K562 (cell line): ENCODE results near the gene FAM171A2. TPM values are rescaled to one million over a fixed set of nuclear protein-coding genes. Genes with fewer than 3 reads are reported as not detected.
A peak's percentile ranks its signal among the peaks of the same experiment; 100 is the strongest.

ENCODE experiments used
- COPS2 ChIP-seq: fragments of 450-650 bp; conservative IDR thresholded peaks from 2 replicates; pipeline ENCODE4 v1.6.1; 2016; ENCODE audit warnings: mild to moderate bottlenecking, moderate library complexity
- DIDO1 ChIP-seq: fragments of 450-650 bp; IDR thresholded peaks from 2 replicates; pipeline ENCODE4 v1.6.1; 2016; ENCODE audit warnings: low read depth, missing biosample characterization, missing genetic modification characterization
- JUND ChIP-seq, 2 experiments: IDR thresholded peaks; 2 replicates in 1 of 2; 3 replicates in 1 of 2; pipeline ENCODE4 v1.6.1; 2011; ENCODE audit warnings: borderline replicate concordance in 2 of 2, low read depth in 2 of 2, low read length in 2 of 2, improper control_type of control experiment in 1 of 2, missing biosample characterization in 1 of 2, missing genetic modification characterization in 1 of 2, missing genetic modification reagents in 1 of 2
- ZNF780A ChIP-seq: fragments of 250-450 bp; sonication (Bioruptor Pico); IDR thresholded peaks from 2 replicates; pipeline ENCODE4 v1.5.0; 2021; ENCODE audit warnings: mild to moderate bottlenecking
- polyA plus RNA-seq, 8 experiments: library from polyadenylated mRNA; depleted of rRNA in 4 of 8; stranded (reverse) in 5 of 8; unstranded in 3 of 8; fragments of >200 nt; fragmentation: Nextera tagmentation in 2 of 8; fragmentation: Illumina TruSeq in 1 of 8; extraction: Ambion mirVana in 2 of 8; extraction: Trizol in 1 of 8; gene quantifications; 2 replicates each; pipeline versions ENCODE4 v1.2.1 to v1.2.3, GENCODE V29; 2011 to 2014; ENCODE audit warnings: inconsistent platforms in 1 of 8, missing spikeins in 1 of 8
- total RNA-seq, 7 experiments: library from RNA; depleted of rRNA in 6 of 7; stranded (reverse); fragments of >200 nt in 6 of 7; fragmentation: Illumina TruSeq in 2 of 7; extraction: Trizol in 2 of 7; gene quantifications; 2 replicates each; pipeline versions ENCODE4 v1.2.1 to v1.2.3, GENCODE V29; 2011 to 2021; ENCODE audit warnings: low replicate concordance in 1 of 7
- TF ChIP-seq, protein P1 (sequence below): sonication (generic); formaldehyde crosslinking; IDR thresholded peaks from 2 replicates; pipeline ENCODE4 v1.8.0; 2022; ENCODE audit warnings: missing genetic modification reagents, mild to moderate bottlenecking, borderline replicate concordance
- TF ChIP-seq, protein P2 (sequence below): sonication (generic); formaldehyde crosslinking; IDR thresholded peaks from 2 replicates; pipeline ENCODE4 v1.8.0; 2022; ENCODE audit warnings: missing genetic modification reagents, mild to moderate bottlenecking, moderate library complexity, borderline replicate concordance
- TF ChIP-seq, protein P3 (sequence below), 2 experiments: fragments of 450-650 bp in 1 of 2; sonication (generic) in 1 of 2; formaldehyde crosslinking in 1 of 2; IDR thresholded peaks in 1 of 2; conservative IDR thresholded peaks in 1 of 2; 2 replicates each; pipeline versions ENCODE4 v1.6.1 to v1.8.1; 2016 to 2023; ENCODE audit warnings: mild to moderate bottlenecking in 2 of 2, moderate library complexity in 2 of 2, inconsistent platforms in 1 of 2, missing genetic modification reagents in 1 of 2
- TF ChIP-seq, protein P4 (sequence below), 2 experiments: fragments of 450-650 bp; formaldehyde crosslinking in 1 of 2; IDR thresholded peaks; 2 replicates each; pipeline versions ENCODE4 v1.4.0 to v1.6.1; 2014 to 2020; ENCODE audit warnings: mild to moderate bottlenecking in 2 of 2, borderline replicate concordance in 1 of 2, low read depth in 1 of 2

FAM171A2 gene
- total and polyA plus RNA-seq, 9 of the 15 experiments (the other 6 are each of a cell fraction or from before 2014, with no cell fraction given): 0.10 to 10.2 (median 2.0) TPM; not detected in 1

DNA sequence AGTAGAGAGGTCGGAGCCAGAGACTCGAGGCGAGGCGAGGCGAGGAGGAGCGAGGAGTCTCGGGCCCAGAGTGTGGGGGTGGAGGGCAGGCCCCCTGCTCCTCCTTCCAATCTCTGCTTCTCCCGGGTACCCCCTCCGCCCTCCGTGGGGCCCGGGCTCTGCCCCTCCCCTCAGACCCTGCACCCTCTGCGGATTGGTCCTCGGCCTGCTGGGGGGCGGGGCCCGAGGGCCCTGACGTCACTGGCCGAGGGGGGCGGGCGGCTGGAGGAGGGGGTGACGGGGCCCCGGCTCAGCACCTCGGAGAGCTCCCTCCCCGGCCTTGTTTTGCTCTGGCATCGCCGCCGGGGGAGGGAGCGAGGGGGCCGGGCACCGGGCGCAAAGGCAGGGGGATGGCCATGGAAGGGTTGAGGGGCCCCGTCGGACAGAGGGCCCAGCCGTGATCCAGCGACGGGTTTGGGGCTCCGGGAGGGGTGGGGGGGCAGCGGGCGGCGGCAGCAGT, 55.3 kb downstream of the FAM171A2 start, which contains the start of gene RUNDC3A (continued):
- TF ChIP-seq, protein P1, sequence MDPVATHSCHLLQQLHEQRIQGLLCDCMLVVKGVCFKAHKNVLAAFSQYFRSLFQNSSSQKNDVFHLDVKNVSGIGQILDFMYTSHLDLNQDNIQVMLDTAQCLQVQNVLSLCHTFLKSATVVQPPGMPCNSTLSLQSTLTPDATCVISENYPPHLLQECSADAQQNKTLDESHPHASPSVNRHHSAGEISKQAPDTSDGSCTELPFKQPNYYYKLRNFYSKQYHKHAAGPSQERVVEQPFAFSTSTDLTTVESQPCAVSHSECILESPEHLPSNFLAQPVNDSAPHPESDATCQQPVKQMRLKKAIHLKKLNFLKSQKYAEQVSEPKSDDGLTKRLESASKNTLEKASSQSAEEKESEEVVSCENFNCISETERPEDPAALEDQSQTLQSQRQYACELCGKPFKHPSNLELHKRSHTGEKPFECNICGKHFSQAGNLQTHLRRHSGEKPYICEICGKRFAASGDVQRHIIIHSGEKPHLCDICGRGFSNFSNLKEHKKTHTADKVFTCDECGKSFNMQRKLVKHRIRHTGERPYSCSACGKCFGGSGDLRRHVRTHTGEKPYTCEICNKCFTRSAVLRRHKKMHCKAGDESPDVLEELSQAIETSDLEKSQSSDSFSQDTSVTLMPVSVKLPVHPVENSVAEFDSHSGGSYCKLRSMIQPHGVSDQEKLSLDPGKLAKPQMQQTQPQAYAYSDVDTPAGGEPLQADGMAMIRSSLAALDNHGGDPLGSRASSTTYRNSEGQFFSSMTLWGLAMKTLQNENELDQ (CRISPR knock-in tag): 0 out of 2 replicates have a peak, but pooled peaks have one; percentile 48
- TF ChIP-seq, protein P2, sequence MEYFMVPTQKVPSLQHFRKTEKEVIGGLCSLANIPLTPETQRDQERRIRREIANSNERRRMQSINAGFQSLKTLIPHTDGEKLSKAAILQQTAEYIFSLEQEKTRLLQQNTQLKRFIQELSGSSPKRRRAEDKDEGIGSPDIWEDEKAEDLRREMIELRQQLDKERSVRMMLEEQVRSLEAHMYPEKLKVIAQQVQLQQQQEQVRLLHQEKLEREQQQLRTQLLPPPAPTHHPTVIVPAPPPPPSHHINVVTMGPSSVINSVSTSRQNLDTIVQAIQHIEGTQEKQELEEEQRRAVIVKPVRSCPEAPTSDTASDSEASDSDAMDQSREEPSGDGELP (CRISPR knock-in tag): peak; percentile 85
- TF ChIP-seq, protein P3, sequence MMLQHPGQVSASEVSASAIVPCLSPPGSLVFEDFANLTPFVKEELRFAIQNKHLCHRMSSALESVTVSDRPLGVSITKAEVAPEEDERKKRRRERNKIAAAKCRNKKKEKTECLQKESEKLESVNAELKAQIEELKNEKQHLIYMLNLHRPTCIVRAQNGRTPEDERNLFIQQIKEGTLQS (IDR thresholded peaks at IDR 0.05): peak; percentile 68
- TF ChIP-seq, protein P3 (CRISPR knock-in tag; conservative IDR thresholded peaks at IDR 0.05): no peak
- TF ChIP-seq ZNF780A (CRISPR knock-in tag) (no peak), DIDO1 (tag) (no peak), COPS2 (no peak), JUND (IDR thresholded peaks at IDR 0.05; ENCODE audit: borderline replicate concordance, low read depth, low read length) (0 out of 2 replicates have a peak, but pooled peaks have one; percentile 42), JUND (tag; IDR thresholded peaks at IDR 0.05; ENCODE audit: borderline replicate concordance, low read depth, low read length) (no peak; the same call in 2 of the 3 replicates)
- TF ChIP-seq, protein P4, sequence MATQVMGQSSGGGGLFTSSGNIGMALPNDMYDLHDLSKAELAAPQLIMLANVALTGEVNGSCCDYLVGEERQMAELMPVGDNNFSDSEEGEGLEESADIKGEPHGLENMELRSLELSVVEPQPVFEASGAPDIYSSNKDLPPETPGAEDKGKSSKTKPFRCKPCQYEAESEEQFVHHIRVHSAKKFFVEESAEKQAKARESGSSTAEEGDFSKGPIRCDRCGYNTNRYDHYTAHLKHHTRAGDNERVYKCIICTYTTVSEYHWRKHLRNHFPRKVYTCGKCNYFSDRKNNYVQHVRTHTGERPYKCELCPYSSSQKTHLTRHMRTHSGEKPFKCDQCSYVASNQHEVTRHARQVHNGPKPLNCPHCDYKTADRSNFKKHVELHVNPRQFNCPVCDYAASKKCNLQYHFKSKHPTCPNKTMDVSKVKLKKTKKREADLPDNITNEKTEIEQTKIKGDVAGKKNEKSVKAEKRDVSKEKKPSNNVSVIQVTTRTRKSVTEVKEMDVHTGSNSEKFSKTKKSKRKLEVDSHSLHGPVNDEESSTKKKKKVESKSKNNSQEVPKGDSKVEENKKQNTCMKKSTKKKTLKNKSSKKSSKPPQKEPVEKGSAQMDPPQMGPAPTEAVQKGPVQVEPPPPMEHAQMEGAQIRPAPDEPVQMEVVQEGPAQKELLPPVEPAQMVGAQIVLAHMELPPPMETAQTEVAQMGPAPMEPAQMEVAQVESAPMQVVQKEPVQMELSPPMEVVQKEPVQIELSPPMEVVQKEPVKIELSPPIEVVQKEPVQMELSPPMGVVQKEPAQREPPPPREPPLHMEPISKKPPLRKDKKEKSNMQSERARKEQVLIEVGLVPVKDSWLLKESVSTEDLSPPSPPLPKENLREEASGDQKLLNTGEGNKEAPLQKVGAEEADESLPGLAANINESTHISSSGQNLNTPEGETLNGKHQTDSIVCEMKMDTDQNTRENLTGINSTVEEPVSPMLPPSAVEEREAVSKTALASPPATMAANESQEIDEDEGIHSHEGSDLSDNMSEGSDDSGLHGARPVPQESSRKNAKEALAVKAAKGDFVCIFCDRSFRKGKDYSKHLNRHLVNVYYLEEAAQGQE (IDR thresholded peaks at IDR 0.05; ENCODE audit: borderline replicate concordance): peak; percentile 99
- TF ChIP-seq, protein P4 (CRISPR knock-in tag; IDR thresholded peaks at IDR 0.05; ENCODE audit: low read depth): peak; percentile 97
